ENCODE data around the gene SLC9A4.

GRCh38 chr2:102549027-102549426 lies 76.0 kb downstream of the SLC9A4 start:
- TF ChIP-seq CTCF (IDR thresholded peaks at IDR 0.05) (no peak), POLR2A (IDR thresholded peaks at IDR 0.05) (no peak)
